Measurements from ENCODE around the gene ANKMY2. TPM values are rescaled to one million over a fixed set of nuclear protein-coding genes. Genes with fewer than 3 reads are reported as not detected.
A peak's percentile ranks its signal among the peaks of the same experiment; 100 is the strongest.

ANKMY2 gene
- total RNA-seq, 1 donor from 2014 or later: 13.8 TPM

DNA sequence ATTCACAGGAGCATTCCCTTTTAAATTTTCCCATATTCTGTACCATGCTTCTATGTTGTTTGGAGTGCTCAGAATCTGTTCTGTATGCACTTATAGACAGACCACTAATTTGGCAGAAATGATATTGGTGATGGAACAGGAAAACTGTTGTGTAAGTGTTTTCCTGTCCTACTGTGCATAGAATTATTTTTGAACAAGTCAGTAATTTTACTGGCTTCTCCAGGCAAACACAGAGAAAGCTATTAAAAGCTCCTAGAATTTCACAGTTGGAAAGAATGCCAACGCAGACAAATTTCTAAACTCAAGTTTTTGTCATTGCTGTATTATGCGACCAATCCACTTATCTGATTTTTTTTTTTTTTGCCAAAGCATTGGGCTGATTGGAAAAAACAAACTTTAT is 55.7 kb downstream of the ANKMY2 start:
- intact Hi-C loops (cut with DNase I): no loop called here
- Histone ChIP-seq H3K4me3 (no peak overlapping the region), H3K9me3 (no peaks in the 10 kb centered on the region), H3K27me3 (no peaks in the 10 kb centered on the region), H3K36me3 (no peaks in the 10 kb centered on the region), H3K27ac (no peak overlapping the region), H3K4me1 (no peaks in the 10 kb centered on the region)
- DNase-seq (ENCODE audit: extremely low spot score in 2 of 2): no peak
- TF ChIP-seq, protein P1, sequence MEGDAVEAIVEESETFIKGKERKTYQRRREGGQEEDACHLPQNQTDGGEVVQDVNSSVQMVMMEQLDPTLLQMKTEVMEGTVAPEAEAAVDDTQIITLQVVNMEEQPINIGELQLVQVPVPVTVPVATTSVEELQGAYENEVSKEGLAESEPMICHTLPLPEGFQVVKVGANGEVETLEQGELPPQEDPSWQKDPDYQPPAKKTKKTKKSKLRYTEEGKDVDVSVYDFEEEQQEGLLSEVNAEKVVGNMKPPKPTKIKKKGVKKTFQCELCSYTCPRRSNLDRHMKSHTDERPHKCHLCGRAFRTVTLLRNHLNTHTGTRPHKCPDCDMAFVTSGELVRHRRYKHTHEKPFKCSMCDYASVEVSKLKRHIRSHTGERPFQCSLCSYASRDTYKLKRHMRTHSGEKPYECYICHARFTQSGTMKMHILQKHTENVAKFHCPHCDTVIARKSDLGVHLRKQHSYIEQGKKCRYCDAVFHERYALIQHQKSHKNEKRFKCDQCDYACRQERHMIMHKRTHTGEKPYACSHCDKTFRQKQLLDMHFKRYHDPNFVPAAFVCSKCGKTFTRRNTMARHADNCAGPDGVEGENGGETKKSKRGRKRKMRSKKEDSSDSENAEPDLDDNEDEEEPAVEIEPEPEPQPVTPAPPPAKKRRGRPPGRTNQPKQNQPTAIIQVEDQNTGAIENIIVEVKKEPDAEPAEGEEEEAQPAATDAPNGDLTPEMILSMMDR (IDR thresholded peaks at IDR 0.05): no peak
- no peak for TF ChIP-seq POLR2A (IDR thresholded peaks at IDR 0.05)
- no peak for TF ChIP-seq POLR2AphosphoS5 (IDR thresholded peaks at IDR 0.05; ENCODE audit: insufficient read depth in 1 of 2, low read depth in 1 of 2)

- no peaks in the 10 kb centered on the region for H3K4me1 ChIP-seq
These were observed 57.8 kb downstream of the ANKMY2 start for GRCh38 chr7:16587790-16588189.

DNA sequence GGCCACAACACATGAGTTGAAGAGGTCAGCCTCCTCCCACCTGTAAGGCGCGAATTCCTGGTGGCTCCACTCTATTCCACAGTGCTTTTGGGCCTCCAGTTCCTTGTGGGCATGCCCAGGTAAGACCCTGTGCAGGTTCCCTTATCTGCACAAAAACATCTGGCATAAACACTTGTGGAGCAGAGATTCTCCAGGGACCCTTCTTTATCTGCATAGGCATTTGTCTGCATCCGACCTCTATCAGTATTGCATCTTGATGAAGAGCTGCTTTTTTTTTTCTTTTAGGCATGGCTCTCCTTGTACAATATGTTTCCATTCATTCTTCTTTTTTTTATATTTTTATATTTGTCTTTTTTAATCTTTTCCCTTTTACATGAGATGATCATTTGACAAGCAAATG is 58.4 kb downstream of the ANKMY2 start:
- Histone ChIP-seq H3K27ac (no peak overlapping the region), H3K4me3 (no peak overlapping the region), H3K36me3 (no peaks in the 10 kb centered on the region), H3K27me3 (no peaks in the 10 kb centered on the region), H3K4me1 (no peaks in the 10 kb centered on the region), H3K9me3 (no peaks in the 10 kb centered on the region)
- intact Hi-C loops (cut with DNase I): no loop called here
- TF ChIP-seq, protein P1 (IDR thresholded peaks at IDR 0.05): no peak
- TF ChIP-seq POLR2A (IDR thresholded peaks at IDR 0.05) (no peak), POLR2AphosphoS5 (IDR thresholded peaks at IDR 0.05; ENCODE audit: insufficient read depth in 1 of 2, low read depth in 1 of 2) (no peak)
- DNase-seq (ENCODE audit: extremely low spot score in 2 of 2): no peak

More at GRCh38 chr7:16587790-16588189, 57.8 kb downstream of the ANKMY2 start:
- no peak for TF ChIP-seq POLR2AphosphoS5 (IDR thresholded peaks at IDR 0.05; ENCODE audit: insufficient read depth in 1 of 2, low read depth in 1 of 2)
- TF ChIP-seq, protein P1 (IDR thresholded peaks at IDR 0.05): no peak
- TF ChIP-seq POLR2A (IDR thresholded peaks at IDR 0.05): no peak
- intact Hi-C loops (cut with DNase I): no loop called here
- Histone ChIP-seq H3K4me3 (no peak overlapping the region), H3K9me3 (no peaks in the 10 kb centered on the region), H3K27me3 (no peaks in the 10 kb centered on the region), H3K27ac (no peak overlapping the region), H3K36me3 (no peaks in the 10 kb centered on the region)
- no peak for DNase-seq (ENCODE audit: extremely low spot score in 2 of 2)

- TF ChIP-seq POLR2AphosphoS5 (IDR thresholded peaks at IDR 0.05; ENCODE audit: insufficient read depth in 1 of 2, low read depth in 1 of 2): no peak
- no peak for DNase-seq (ENCODE audit: extremely low spot score in 2 of 2)
- Histone ChIP-seq H3K27me3 (no peaks in the 10 kb centered on the region), H3K36me3 (no peaks in the 10 kb centered on the region), H3K4me1 (no peaks in the 10 kb centered on the region), H3K4me3 (peak overlapping the region in 1 of 2 donors; percentile 7), H3K27ac (no peak overlapping the region), H3K9me3 (no peaks in the 10 kb centered on the region)
- intact Hi-C loops (cut with DNase I): no loop called here
These were observed 59.3 kb downstream of the ANKMY2 start for GRCh38 chr7:16586081-16586874.

DNA sequence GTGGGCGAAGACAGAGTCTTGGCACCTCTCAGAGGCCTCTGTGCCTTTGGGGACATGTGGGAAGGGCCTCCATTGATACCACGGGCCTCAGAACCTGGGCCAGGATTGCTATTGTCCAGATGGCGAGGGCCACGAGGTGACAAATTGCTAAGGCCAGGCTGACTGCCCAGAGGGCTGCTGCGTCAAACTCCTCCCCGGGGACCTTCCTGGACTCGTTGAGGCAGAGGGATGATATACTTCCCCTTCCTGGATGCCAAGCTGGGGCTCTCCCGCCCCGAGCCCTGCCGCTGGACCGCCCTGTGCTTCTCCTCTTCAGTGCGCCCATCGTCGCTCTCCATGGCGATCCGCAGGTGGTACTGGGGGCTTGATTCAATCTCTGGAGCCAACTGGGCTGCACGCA is 60.0 kb downstream of the ANKMY2 start:
- intact Hi-C loops (cut with DNase I): no loop called here
- no peak for DNase-seq (ENCODE audit: extremely low spot score in 2 of 2)
- Histone ChIP-seq H3K36me3 (no peaks in the 10 kb centered on the region), H3K9me3 (no peaks in the 10 kb centered on the region), H3K4me3 (no peak overlapping the region), H3K27ac (no peak overlapping the region), H3K27me3 (no peaks in the 10 kb centered on the region), H3K4me1 (no peaks in the 10 kb centered on the region)
- TF ChIP-seq POLR2AphosphoS5 (IDR thresholded peaks at IDR 0.05; ENCODE audit: insufficient read depth in 1 of 2, low read depth in 1 of 2) (no peak), POLR2A (IDR thresholded peaks at IDR 0.05) (no peak)
- TF ChIP-seq, protein P1 (IDR thresholded peaks at IDR 0.05): no peak

All from vagina (tissue), 2 donors.